ENCODE data around the gene SHPK.

DNA sequence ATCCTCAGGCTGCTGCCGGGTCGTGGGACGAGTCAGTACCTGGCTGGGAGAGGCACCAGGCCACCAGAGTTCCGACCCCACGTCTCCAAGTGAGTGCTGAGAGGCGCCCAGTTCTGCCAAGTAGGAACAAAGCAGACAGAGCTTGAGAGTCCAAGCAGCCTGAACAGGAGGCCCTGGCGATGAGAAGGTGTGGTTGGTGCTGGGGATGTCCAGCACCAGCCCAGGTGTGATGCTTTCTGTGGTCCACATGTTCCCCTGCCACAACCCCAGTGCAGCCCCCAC, 21.5 kb upstream of the SHPK start:
- no peak for TF ChIP-seq POLR2A (IDR thresholded peaks at IDR 0.05)
- no peak for TF ChIP-seq CTCF (IDR thresholded peaks at IDR 0.05)

Data from testis (tissue), 2 donors.